HG02973 (cell line): Measurements from ENCODE around the gene PRKAG1.

ENCODE experiments used
- ATAC-seq: cut with Tn5 transposase; IDR thresholded peaks from one replicate; pipeline ENCODE4 v1.9.1; 2021; ENCODE audit warnings: moderate library complexity; ENCODE audit not compliant: unreplicated experiment

The PRKAG1 gene

GRCh38 chr12:49050507-49051372, 32.2 kb upstream of the PRKAG1 start:
- ATAC-seq, result no peak

DNA sequence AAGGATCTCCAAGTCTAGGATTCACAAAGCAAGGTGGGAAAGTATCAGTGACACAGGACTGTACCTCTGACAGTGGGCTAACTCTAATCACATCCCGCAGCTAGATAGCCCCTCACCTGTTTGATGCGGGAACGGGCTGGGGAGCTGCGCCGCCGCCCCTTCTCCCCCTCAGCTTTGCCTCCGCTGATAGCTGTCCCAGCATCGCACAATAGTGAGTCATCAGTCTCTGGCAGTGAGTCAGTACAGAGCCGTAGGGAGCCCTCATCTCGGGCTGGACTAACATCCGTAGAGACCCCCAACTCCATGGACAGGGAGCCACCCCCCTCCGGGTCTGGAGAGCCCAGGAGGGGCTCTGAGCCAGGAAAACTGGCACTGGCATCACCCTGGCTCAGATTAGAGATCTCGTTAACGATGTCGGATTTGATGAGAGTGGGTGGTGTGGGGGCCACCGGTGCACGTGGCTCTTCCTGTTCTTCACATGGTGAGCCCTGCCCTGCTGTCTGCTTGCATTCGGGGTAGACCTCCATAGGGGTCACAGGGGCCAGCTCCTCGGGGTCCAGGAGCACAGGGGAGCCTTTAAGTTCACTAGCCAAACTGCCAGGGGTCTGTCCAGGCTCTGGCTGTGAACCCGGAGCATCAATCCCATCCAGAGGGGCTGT, 31.1 kb upstream of the PRKAG1 start:
- no peak for ATAC-seq

- ATAC-seq, result no peak
Observed at GRCh38 chr12:49048953-49049352, 30.4 kb upstream of the PRKAG1 start.

GRCh38 chr12:49046129-49046895, 27.7 kb upstream of the PRKAG1 start:
- no peak for ATAC-seq

- ATAC-seq, result no peak
Observed at GRCh38 chr12:49044660-49045059, 26.1 kb upstream of the PRKAG1 start.

DNA sequence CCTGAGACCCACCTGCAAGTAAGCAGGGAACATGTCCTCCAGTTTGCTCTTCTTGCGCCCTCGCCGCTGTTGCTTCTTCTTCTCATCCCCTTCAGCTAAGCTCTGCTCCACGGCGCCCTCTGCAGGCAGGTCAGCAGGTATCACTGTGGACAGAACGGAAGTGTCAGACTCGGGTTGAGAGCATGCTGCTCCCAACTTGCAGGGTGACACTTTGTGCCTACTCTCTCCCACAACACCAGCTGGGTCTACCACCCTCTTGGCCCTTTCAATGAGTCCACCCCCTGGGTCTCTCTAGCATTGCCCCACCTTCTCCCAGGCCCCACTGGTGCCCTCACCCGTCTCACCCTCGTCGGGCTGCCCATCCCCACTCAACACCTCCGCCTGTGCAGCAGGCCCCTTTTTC, 25.3 kb upstream of the PRKAG1 start:
- ATAC-seq, result no peak

DNA sequence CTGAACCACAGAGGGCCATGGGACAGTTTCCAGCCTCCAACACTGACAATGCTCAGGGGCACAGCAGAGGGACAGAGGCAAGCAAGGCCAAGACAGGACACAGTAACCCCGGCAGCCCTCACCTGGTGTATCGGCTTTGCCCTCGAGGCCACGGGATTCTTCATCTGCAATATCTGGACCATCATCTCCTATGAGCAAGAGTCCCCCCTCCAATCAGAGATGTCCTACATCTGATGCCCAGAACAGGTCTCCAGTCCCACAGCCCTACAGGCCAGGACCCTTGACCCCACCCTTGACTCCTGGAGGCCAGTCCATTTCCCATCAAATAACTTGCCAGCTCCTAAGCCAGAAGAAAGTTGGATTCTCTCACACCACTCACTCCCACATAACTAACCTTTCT, 24.7 kb upstream of the PRKAG1 start:
- no peak for ATAC-seq

DNA sequence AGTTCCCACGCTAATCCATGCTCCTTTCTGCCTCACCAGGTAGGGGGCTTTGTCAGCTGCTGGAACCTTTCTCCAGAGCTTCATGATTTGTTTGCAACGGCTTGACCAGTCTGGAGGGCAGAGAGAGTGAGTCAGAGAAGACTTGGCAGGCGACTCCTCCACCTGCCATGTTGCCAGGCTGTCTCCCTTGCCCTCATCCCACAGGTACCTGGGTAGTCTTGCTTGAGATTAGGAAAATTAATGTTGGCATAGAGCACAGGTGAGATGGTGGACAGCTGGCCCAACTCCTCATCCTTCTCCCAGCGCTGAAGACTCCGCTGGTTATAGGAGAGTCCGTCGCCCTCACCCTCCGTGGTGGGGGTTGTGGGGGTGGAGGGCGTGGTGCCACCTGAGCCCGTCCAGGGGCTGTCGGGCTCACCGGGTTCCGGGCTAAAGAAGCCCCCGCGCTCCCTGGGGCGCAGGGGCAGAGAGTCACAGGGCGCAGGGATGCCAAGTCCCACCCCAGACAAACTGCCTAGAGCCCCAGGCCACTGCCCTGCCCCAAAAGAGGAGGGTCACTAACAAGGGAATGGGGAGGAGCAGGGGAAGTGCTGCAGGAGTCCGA, 23.4 kb upstream of the PRKAG1 start:
- no peak for ATAC-seq

DNA sequence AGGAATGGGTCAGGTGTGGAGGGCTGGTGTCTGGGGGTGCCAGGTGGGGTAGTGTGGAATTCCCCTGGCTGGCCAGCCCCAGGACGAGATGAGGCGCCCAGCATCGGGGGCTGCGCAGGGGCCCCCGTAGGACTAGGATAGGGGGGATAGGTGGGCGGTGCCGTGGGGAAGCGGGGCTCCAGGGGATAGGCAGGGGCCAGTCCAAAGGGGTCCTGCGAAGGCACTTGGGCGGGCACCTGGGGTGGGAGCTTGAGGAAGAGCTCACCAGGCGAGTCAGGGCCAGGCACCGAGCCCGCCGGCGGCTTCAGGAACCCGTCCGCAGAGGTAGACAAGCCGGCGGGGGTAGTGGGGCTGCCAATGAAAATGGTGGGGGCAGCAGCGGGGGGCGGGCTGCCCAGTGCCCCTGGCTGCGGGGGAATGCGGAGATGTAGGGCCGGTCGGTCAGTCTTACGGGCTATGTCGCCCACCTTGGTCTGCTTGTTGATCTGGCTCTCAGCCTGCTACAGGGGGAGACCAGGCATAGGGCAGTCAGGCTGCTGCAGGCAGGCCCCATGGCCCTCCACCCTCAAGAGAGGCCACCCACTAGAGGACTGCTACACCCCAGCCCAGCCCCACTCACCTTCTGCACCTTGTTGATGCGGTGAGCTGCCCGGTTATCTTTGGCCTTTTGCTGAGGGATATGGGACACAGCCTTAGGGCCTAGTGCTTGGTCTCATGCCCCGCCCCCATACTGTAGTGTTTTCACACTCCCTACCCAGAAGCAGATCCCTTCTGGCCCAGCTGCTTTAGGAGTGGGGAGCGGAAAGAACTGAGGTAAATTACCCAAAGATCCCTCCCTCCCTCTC, 22.7 kb upstream of the PRKAG1 start:
- ATAC-seq, result no peak

- ATAC-seq, result no peak
Observed at GRCh38 chr12:49040364-49040855, 21.8 kb upstream of the PRKAG1 start.

DNA sequence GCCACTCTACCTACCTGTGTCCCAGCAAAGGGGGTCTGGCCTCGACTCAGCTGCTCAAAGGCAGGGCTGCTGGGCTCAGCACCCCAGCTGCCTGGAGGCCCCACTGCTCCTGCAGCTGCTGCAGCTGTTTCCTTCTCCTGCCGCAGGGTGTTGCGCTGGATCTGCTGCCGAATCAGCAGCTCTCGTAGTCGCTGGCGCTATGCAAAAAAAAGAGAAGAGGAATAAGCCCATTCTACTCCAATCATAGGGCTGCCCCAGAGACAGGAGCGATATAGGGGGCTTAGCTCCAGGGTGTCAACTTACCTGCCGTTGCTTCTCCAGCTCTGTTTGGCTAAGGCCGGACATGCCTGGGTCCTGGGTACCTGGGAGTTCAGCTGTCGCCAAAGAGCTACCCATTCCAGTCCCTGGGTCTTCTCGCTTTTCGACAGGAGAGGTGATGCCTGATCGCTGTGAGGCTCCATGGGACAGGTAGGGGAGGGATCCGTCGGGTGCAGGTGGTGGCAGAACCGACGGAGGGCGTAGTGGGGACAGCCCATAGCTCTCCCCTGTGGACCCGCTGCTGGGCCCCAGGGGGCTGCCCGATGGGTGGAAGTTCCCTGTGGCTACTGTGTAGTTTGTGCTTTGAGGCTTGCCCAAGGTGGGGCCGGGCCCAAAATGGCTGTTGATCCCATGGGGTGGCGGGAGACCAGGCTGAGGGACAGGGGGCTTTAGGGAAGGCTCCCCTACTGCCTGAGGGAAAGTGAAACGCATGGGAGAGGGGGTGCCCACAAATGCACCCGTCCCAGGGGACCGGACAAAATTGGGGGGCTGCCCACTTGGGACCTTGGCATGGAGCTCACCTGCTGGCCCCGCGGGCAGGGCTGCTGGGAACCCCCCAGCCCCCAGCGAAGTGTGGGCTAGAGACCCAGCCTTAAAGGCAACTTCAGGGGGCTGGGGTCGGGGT, 21.1 kb upstream of the PRKAG1 start:
- no peak for ATAC-seq

- no peak for ATAC-seq
Observed at GRCh38 chr12:49038291-49038955, 19.8 kb upstream of the PRKAG1 start.

GRCh38 chr12:49037947-49038237, 19.3 kb upstream of the PRKAG1 start:
- no peak for ATAC-seq

DNA sequence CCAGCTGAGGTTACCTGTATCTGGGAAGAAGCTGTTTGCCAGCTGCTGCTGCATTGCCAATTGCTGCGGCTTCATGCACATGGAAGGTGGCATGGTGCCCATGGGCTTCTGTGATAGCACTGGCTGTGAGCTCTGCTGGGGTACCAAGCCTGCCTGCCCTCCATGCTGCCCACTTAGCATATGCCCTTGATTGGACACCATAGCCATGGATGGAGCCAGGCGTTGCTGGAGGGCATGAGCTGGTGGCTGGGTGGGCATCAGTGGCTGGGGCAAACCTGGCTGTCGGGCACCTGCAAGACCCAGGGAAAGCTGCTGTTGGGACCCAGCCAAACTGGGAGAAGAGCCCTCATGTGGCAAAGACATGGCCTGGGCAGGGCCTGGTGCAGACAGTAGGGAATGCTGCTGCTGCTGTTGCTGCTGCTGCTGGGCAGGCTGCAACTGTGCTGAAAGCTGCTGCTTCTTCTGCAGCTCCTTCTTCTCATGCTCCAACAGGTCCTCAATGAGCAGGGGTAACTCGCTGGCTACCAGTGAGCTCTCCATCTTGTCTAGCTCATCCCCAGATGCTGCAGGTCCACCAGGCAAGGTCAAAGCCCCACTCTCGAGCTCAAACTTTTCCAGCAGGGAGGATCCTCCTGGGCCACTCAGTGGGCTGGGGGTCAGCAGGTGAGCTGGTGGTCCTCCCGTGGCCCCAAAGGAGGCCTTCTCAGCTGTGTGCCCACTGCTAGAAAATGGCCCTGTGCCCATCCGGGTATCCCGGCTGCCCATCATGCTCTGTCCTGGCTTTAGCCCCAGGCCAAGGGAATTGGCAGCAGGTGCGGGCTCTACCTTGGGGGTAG, 18.8 kb upstream of the PRKAG1 start:
- ATAC-seq, result no peak

DNA sequence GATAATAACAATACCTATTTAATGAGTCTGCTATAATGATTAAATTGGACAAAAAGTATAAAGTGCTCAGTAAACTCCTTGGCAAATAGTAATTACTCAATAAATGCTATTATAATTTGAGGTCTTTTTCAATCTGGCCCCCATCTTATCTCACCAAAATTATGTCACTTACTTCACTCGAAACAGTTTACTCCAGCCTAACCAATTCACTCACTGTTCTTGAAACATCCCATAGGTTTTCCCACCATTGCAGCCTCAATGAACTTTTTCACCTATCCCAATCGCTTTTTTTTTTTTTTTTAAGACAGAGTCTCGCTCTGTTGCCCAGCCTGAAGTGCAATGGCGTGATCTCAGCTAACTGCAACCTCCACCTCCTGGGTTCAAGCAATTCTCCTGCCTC, 17.5 kb upstream of the PRKAG1 start:
- no peak for ATAC-seq

GRCh38 chr12:49034286-49034622, 15.7 kb upstream of the PRKAG1 start:
- ATAC-seq, result no peak

DNA sequence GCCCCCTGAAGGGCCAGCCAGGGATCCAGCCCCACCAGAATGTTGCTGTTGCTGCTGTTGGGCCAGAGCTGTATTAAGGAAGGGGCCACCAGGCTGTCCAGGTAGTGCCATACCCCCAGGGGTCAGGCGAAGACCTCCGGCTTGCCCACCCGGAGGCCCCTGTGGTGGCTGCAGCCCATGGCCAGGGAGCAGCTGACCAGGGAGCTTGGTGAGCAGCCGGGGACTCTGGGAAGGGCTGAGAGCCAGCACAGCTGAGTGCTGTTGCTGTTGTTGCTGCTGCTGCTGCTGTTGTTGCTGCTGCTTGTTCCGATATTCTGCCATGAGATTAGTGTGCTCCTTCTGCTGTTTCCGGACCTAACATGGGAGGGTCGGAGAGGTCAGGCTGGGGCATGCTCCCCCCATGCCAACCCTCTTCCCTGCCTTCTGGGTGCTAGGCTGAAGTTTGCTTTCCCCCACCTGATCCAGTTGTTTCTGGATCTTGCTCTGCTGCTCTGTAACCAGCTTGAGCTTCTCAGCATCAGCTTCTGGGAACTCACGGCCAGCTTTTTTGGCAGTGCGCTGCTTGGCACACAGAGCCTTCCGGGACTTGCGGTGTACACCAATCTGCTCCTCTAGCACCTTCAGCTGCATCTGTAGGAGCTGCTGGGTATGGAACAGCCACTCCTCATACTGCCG, 15.2 kb upstream of the PRKAG1 start:
- ATAC-seq, result no peak
